ENCODE results near the gene RIMBP2. TPM values are rescaled to one million over a fixed set of nuclear protein-coding genes. Genes with fewer than 3 reads are reported as not detected.

RIMBP2 gene
- total RNA-seq, 6 experiments from 2014 or later = not detected

- peaks cover 76% of the 10 kb centered on the region for H3K9me3 Mint-ChIP-seq
- no peak overlapping the region for H3K27ac Mint-ChIP-seq
- no peak overlapping the region for H3K4me3 Mint-ChIP-seq
- no peak for DNase-seq
- H3K27me3 Mint-ChIP-seq (ENCODE audit: insufficient read depth) = no peaks in the 10 kb centered on the region; the same call in 1 of the 2 replicates
- TF ChIP-seq CTCF (IDR thresholded peaks at IDR 0.05) = no peak
- H3K4me1 Mint-ChIP-seq (ENCODE audit: low read depth) = no peaks in the 10 kb centered on the region
- peaks cover 12% of the 10 kb centered on the region; the same call in 1 of the 2 replicates for H3K36me3 Mint-ChIP-seq (ENCODE audit: low read depth)
Observed at GRCh38 chr12:130425698-130426245, 290.3 kb downstream of the RIMBP2 start.

- DNase-seq = no peak
- TF ChIP-seq CTCF (IDR thresholded peaks at IDR 0.05) = no peak
- Mint-ChIP-seq H3K27ac (no peak overlapping the region), H3K4me1 (ENCODE audit: low read depth) (no peaks in the 10 kb centered on the region), H3K36me3 (ENCODE audit: low read depth) (peaks cover 12% of the 10 kb centered on the region; the same call in 1 of the 2 replicates), H3K9me3 (peaks cover 76% of the 10 kb centered on the region), H3K4me3 (no peak overlapping the region), H3K27me3 (ENCODE audit: insufficient read depth) (no peaks in the 10 kb centered on the region; the same call in 1 of the 2 replicates)
Observed at GRCh38 chr12:130424858-130425697, 291.0 kb downstream of the RIMBP2 start.

- H3K27me3 Mint-ChIP-seq (ENCODE audit: insufficient read depth) = no peaks in the 10 kb centered on the region; the same call in 1 of the 2 replicates
- H3K4me3 Mint-ChIP-seq = no peak overlapping the region
- H3K36me3 Mint-ChIP-seq (ENCODE audit: low read depth) = peaks cover 12% of the 10 kb centered on the region; the same call in 1 of the 2 replicates
- no peaks in the 10 kb centered on the region for H3K4me1 Mint-ChIP-seq (ENCODE audit: low read depth)
- no peak for DNase-seq
- no peak for TF ChIP-seq CTCF (IDR thresholded peaks at IDR 0.05)
- peaks cover 77% of the 10 kb centered on the region for H3K9me3 Mint-ChIP-seq
- no peak overlapping the region for H3K27ac Mint-ChIP-seq
Observed at GRCh38 chr12:130423991-130424857, 291.9 kb downstream of the RIMBP2 start.

- no peaks in the 10 kb centered on the region for H3K4me1 Mint-ChIP-seq (ENCODE audit: low read depth)
- H3K27ac Mint-ChIP-seq = no peak overlapping the region
- no peak for DNase-seq
- no peaks in the 10 kb centered on the region; the same call in 1 of the 2 replicates for H3K27me3 Mint-ChIP-seq (ENCODE audit: insufficient read depth)
- H3K4me3 Mint-ChIP-seq = no peak overlapping the region
- peaks cover 78% of the 10 kb centered on the region for H3K9me3 Mint-ChIP-seq
- TF ChIP-seq CTCF (IDR thresholded peaks at IDR 0.05) = no peak
- H3K36me3 Mint-ChIP-seq (ENCODE audit: low read depth) = peaks cover 9% of the 10 kb centered on the region; the same call in 1 of the 2 replicates
Observed at GRCh38 chr12:130423136-130423535, 293.0 kb downstream of the RIMBP2 start.

- no peak for TF ChIP-seq CTCF (IDR thresholded peaks at IDR 0.05)
Observed at GRCh38 chr12:130422676-130423075, 293.4 kb downstream of the RIMBP2 start.

More at GRCh38 chr12:130422676-130423075, 293.4 kb downstream of the RIMBP2 start:
- Mint-ChIP-seq H3K36me3 (ENCODE audit: low read depth) (peaks cover 11% of the 10 kb centered on the region), H3K4me1 (ENCODE audit: low read depth) (no peaks in the 10 kb centered on the region), H3K4me3 (no peak overlapping the region), H3K9me3 (peaks cover 78% of the 10 kb centered on the region), H3K27ac (no peak overlapping the region), H3K27me3 (ENCODE audit: insufficient read depth) (peaks cover 2% of the 10 kb centered on the region; the same call in 1 of the 2 replicates)
- no peak for DNase-seq

Measured in HFFc6 (cell line).